Hepatocyte (in vitro differentiated cells): Measurements from ENCODE around the gene NMUR2.

Source experiments
- CTCF ChIP-seq: fragments of 200-600 bp; sonication (generic); IDR thresholded peaks from 2 replicates; pipeline ENCODE4 v1.5.1; 2016; ENCODE audit warnings: antibody characterized with exemption, mild to moderate bottlenecking; ENCODE audit not compliant: poor library complexity
- EZH2 ChIP-seq: fragments of 200-600 bp; sonication (generic); IDR thresholded peaks from 2 replicates; pipeline ENCODE4 v1.6.1; 2016; ENCODE audit warnings: antibody characterized with exemption, mild to moderate bottlenecking, borderline replicate concordance
- EZH2phosphoT487 ChIP-seq: fragments of 200-600 bp; sonication (generic); IDR thresholded peaks from one replicate; pipeline ENCODE4 v1.6.1; 2018; ENCODE audit warnings: antibody characterized with exemption, mild to moderate bottlenecking, low read depth, moderate library complexity; ENCODE audit not compliant: unreplicated experiment, severe bottlenecking

GRCh38 chr5:152378730-152379129, 26.3 kb downstream of the NMUR2 start:
- TF ChIP-seq CTCF (no peak), EZH2phosphoT487 (no peak), EZH2 (no peak)
